ENCODE results near the gene TET3.
A peak's percentile ranks its signal among the peaks of the same experiment; 100 is the strongest.

Gene TET3

GRCh38 chr2:73987109-73987947 lies 2.6 kb downstream of the TET3 start:
- DNase-seq (ENCODE audit: low read depth in 1 of 2, low spot score in 1 of 2) = no peak

- no peak for DNase-seq (ENCODE audit: low read depth in 1 of 2, low spot score in 1 of 2)
Observed at GRCh38 chr2:73987948-73988700, 3.4 kb downstream of the TET3 start.

- DNase-seq (ENCODE audit: low read depth in 1 of 2, low spot score in 1 of 2) = no peak
Observed at GRCh38 chr2:73989972-73990371, 5.3 kb downstream of the TET3 start.

- DNase-seq (ENCODE audit: low read depth in 1 of 2, low spot score in 1 of 2) = no peak
Observed at GRCh38 chr2:73990531-73990930, 5.8 kb downstream of the TET3 start.

GRCh38 chr2:73992036-73992435 lies 7.3 kb downstream of the TET3 start:
- no peak for DNase-seq (ENCODE audit: low read depth in 1 of 2, low spot score in 1 of 2)

GRCh38 chr2:73993376-73993775 lies 8.7 kb downstream of the TET3 start:
- no peak for DNase-seq (ENCODE audit: low read depth in 1 of 2, low spot score in 1 of 2)

- DNase-seq (ENCODE audit: low read depth in 1 of 2, low spot score in 1 of 2) = no peak
Observed at GRCh38 chr2:73993778-73994177, 9.1 kb downstream of the TET3 start.

GRCh38 chr2:73994178-73994831 lies 9.6 kb downstream of the TET3 start:
- DNase-seq (ENCODE audit: low read depth in 1 of 2, low spot score in 1 of 2) = no peak

- DNase-seq (ENCODE audit: low read depth in 1 of 2, low spot score in 1 of 2) = no peak
Observed at GRCh38 chr2:73995810-73996209, 11.1 kb downstream of the TET3 start.

- DNase-seq (ENCODE audit: low read depth in 1 of 2, low spot score in 1 of 2) = no peak
Observed at GRCh38 chr2:73997813-73998212, 13.1 kb downstream of the TET3 start.

- DNase-seq (ENCODE audit: low read depth in 1 of 2, low spot score in 1 of 2) = no peak
Observed at GRCh38 chr2:73998451-73998850, 13.7 kb downstream of the TET3 start.

- no peak for DNase-seq (ENCODE audit: low read depth in 1 of 2, low spot score in 1 of 2)
Observed at GRCh38 chr2:73998933-73999332, 14.2 kb downstream of the TET3 start.

- no peak for DNase-seq (ENCODE audit: low read depth in 1 of 2, low spot score in 1 of 2)
Observed at GRCh38 chr2:73999881-74000597, 15.3 kb downstream of the TET3 start.

- DNase-seq (ENCODE audit: low read depth in 1 of 2, low spot score in 1 of 2) = no peak
Observed at GRCh38 chr2:74000666-74001065, 16.0 kb downstream of the TET3 start.

- no peak for DNase-seq (ENCODE audit: low read depth in 1 of 2, low spot score in 1 of 2)
Observed at GRCh38 chr2:74001121-74001520, 16.4 kb downstream of the TET3 start.

- DNase-seq (ENCODE audit: low read depth in 1 of 2, low spot score in 1 of 2) = no peak
Observed at GRCh38 chr2:74001781-74002504, 17.2 kb downstream of the TET3 start.

GRCh38 chr2:74002505-74003421 lies 18.1 kb downstream of the TET3 start:
- peak; percentile 41 to 53 for DNase-seq (ENCODE audit: low read depth in 1 of 2, low spot score in 1 of 2)

GRCh38 chr2:74003494-74004211 lies 18.9 kb downstream of the TET3 start:
- no peak for DNase-seq (ENCODE audit: low read depth in 1 of 2, low spot score in 1 of 2)
